ENCODE measurements around the gene TMEM51. TPM values are rescaled to one million over a fixed set of nuclear protein-coding genes. Genes with fewer than 3 reads are reported as not detected.

TMEM51 gene
- total RNA-seq, 1 donor from 2014 or later: 1.9 TPM

DNA sequence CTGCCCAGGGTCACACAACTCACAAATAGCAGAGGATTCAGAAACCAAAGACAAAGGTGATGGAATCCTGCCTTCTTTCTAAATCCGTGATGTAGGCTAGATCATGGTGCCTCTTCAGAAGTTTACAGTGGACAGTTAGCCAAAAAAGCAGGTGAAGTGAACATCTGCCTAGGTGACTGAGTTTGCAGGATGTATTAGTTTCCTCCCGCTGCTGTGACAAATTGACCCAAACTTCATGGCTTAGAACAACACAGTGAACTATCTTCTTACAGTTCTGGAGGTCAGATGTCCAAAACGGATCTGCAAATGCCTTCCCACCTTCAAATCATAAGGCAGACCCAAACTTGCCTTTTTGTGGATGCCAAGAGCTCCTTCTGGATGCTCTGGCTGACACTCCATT lies 3.2 kb upstream of the TMEM51 start:
- H3K27me3 Mint-ChIP-seq (ENCODE audit: low read depth): peaks cover 30% of the 10 kb centered on the region
- peaks cover 4% of the 10 kb centered on the region for H3K9me3 Mint-ChIP-seq (ENCODE audit: low read depth)
- peaks cover 7% of the 10 kb centered on the region for H3K4me1 Mint-ChIP-seq (ENCODE audit: low read depth)
- no peak for DNase-seq (ENCODE audit: low spot score)
- TF ChIP-seq CTCF (IDR thresholded peaks at IDR 0.05): no peak
- peaks cover 3% of the 10 kb centered on the region for H3K36me3 Mint-ChIP-seq (ENCODE audit: low read depth)
- no peak overlapping the region for H3K4me3 Mint-ChIP-seq (ENCODE audit: unreplicated experiment)
- no peak overlapping the region for H3K27ac Mint-ChIP-seq (ENCODE audit: unreplicated experiment)

DNA sequence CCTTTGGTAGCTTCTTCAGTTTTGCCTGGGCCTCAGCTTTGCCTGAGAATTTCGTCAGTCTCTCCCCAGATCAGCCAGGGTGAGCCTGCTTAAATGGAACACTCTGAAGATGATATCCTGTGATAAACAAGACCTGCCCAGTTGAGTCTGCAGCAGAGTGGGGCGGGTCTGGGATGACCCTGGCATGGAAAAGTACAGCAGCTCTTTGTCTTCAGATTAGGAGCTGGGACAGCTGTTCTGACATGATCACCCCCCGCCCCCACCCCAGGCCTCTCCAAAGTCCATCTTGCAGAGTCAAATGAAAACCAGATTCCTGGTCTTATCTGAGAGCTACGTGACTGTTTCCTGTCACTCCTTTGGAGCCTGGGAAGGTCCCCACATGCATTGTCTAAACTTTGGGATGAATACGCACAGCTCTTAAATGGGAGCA lies 2.2 kb upstream of the TMEM51 start:
- DNase-seq (ENCODE audit: low spot score): no peak
- Mint-ChIP-seq H3K4me1 (ENCODE audit: low read depth) (peaks cover 7% of the 10 kb centered on the region), H3K27ac (ENCODE audit: unreplicated experiment) (no peak overlapping the region), H3K4me3 (ENCODE audit: unreplicated experiment) (no peak overlapping the region), H3K36me3 (ENCODE audit: low read depth) (peaks cover 3% of the 10 kb centered on the region), H3K27me3 (ENCODE audit: low read depth) (peaks cover 25% of the 10 kb centered on the region), H3K9me3 (ENCODE audit: low read depth) (peaks cover 4% of the 10 kb centered on the region)
- TF ChIP-seq CTCF (IDR thresholded peaks at IDR 0.05): no peak

DNA sequence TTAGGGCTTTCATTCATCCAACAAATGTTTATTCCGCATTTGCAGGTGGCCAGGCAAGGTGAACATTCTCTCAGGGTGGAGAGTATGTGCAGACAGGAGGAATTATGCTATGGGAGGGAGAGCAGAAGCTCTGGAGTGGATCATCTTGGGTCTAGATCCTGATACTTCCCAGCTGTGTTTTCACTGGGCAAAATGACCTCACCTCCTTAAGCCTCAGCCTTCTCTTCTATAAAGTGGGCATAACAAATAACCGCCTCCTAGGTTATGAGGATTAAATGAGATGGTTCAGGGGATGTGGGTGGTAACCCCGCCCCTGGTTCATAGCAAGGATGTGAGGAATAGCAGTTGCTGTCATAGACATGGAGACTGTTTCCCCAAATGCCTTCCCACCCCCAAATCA lies 1.7 kb upstream of the TMEM51 start:
- Mint-ChIP-seq H3K27ac (ENCODE audit: unreplicated experiment) (no peak overlapping the region), H3K4me3 (ENCODE audit: unreplicated experiment) (no peak overlapping the region), H3K27me3 (ENCODE audit: low read depth) (peaks cover 25% of the 10 kb centered on the region)

DNA sequence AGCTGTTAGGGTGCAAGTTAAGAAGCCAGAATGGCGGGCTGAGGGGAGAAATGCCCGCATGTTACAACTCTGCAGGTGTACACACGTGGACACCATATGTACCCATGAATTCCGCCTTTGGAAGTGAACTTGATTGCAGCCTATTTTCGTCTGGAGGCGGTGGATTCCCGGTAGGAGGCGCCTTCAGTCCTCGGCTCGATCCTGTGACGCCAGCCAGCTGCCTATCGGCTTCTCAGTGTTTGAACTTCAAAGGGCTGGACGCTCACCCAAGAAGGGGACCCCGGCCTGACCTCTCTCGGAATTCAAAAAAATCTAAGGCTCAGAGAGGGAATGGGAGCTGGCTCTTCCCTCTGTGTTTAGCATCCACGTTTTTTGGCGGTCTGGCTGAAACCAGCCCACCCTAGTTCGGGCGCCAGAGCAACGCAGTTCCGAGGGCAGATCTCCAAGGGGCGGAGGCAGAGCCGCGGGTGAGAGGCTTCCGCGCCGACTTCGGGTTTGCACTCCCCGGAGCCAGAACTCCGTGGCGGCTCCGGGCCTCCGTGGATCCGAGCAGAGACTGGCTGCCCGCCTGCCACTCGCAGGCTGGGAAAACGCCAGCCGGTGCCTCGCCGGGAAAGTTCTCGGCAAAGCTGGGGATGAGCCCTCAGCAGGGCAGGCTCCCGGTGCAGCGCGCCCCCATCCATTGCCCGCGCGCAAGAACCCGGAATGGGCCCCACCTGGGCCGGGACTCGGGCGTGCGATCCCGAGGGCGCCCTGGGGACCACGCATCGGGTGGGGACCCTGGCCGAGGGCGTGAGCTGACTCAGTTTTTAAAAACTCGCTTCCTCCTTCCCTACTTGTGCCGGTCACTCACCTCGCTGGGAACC lies 996 bp upstream of the TMEM51 start:
- Mint-ChIP-seq H3K27me3 (ENCODE audit: low read depth) (peaks cover 21% of the 10 kb centered on the region), H3K9me3 (ENCODE audit: low read depth) (peaks cover 4% of the 10 kb centered on the region), H3K27ac (ENCODE audit: unreplicated experiment) (peak overlapping the region; percentile 82), H3K4me3 (ENCODE audit: unreplicated experiment) (peak overlapping the region; percentile 89), H3K4me1 (ENCODE audit: low read depth) (peaks cover 7% of the 10 kb centered on the region), H3K36me3 (ENCODE audit: low read depth) (peaks cover 3% of the 10 kb centered on the region)
- TF ChIP-seq CTCF (IDR thresholded peaks at IDR 0.05): peak; percentile 85
- no peak for DNase-seq (ENCODE audit: low spot score)

More for the DNA sequence above, 1.7 kb upstream of the TMEM51 start:
- peaks cover 3% of the 10 kb centered on the region for H3K36me3 Mint-ChIP-seq (ENCODE audit: low read depth)
- no peak for DNase-seq (ENCODE audit: low spot score)
- peaks cover 4% of the 10 kb centered on the region for H3K9me3 Mint-ChIP-seq (ENCODE audit: low read depth)
- TF ChIP-seq CTCF (IDR thresholded peaks at IDR 0.05): no peak
- peaks cover 7% of the 10 kb centered on the region for H3K4me1 Mint-ChIP-seq (ENCODE audit: low read depth)

- peak; percentile 84 for TF ChIP-seq CTCF (IDR thresholded peaks at IDR 0.05)
- Mint-ChIP-seq H3K9me3 (ENCODE audit: low read depth) (peaks cover 4% of the 10 kb centered on the region), H3K4me1 (ENCODE audit: low read depth) (peaks cover 11% of the 10 kb centered on the region), H3K27me3 (ENCODE audit: low read depth) (peaks cover 16% of the 10 kb centered on the region), H3K36me3 (ENCODE audit: low read depth) (peaks cover 3% of the 10 kb centered on the region), H3K4me3 (ENCODE audit: unreplicated experiment) (peak overlapping the region; percentile 64), H3K27ac (ENCODE audit: unreplicated experiment) (no peak overlapping the region)
- DNase-seq (ENCODE audit: low spot score): no peak
These were observed 414 bp downstream of the TMEM51 start for GRCh38 chr1:15153842-15154479.

Data from chondrocyte (in vitro differentiated cells).